ENCODE data around the gene GAS6.

The GAS6 gene

GRCh38 chr13:113817860-113818691, 45.8 kb downstream of the GAS6 start:
- FAIRE-seq, result no peak

- FAIRE-seq, result no peak
These were observed 46.7 kb downstream of the GAS6 start for GRCh38 chr13:113816946-113817859.

GRCh38 chr13:113816254-113816929, 47.5 kb downstream of the GAS6 start:
- no peak for FAIRE-seq

DNA sequence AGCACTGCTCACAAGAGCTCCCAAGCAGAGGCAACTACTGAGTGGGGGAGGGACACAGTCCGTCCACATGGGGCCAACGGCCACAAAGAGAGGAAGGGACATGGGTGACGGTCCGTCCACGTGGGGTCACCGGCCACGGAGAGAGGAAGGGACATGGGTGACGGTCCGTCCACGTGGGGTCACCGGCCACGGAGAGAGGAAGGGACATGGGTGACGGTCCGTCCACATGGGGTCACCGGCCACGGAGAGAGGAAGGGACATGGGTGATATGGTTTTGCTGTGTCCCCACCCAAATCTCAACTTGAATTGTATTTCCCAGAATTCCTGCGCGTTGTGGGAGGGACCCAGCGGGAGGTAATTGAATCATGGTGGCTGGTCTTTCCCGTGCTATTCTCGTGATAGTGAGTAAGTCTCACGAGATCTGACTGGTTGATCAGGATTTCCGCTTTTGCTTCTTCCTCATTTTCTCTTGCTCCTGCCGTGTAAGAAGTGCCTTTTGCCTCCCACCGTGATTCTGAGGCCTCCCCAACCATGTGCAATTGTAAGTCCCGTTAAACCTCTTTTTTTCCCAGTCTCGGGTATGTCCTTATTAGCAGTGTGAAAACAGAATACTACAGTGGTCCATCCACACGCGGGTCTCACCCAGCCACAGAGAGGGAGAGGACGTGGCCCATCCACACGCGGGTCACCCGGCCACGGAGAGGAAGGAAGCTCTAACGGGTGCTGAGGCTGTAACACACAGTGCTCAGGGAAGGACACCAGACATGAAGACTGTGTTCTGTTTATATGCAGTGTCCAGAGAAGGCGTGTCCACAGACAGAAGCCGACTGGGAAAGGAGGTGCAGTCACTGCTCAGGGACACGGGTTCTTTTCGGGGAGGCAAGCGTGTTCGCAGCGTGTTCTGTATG, 48.5 kb downstream of the GAS6 start:
- no peak for FAIRE-seq

DNA sequence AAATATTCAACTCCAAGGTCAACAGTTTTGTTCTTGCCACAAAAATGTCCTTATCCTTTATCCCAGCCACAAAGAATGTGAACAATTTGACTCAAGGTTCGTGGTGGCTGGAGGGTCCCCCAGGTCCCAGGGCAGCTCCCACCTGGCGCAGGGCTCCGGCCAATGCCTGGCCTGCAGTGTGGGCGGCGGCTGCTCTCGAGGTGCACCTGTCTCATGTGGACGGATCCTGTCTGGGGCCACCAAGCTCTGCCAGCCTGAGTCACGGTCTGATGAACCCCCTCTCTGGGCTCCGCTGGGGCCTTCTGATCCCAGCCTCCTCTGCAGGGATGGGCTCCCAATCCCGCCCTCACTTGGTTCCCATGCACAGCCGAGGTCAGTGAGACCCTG, 49.4 kb downstream of the GAS6 start:
- FAIRE-seq, result no peak

- no peak for FAIRE-seq
These were observed 50.0 kb downstream of the GAS6 start for GRCh38 chr13:113813749-113814434.

GRCh38 chr13:113813070-113813748, 50.7 kb downstream of the GAS6 start:
- no peak for FAIRE-seq

DNA sequence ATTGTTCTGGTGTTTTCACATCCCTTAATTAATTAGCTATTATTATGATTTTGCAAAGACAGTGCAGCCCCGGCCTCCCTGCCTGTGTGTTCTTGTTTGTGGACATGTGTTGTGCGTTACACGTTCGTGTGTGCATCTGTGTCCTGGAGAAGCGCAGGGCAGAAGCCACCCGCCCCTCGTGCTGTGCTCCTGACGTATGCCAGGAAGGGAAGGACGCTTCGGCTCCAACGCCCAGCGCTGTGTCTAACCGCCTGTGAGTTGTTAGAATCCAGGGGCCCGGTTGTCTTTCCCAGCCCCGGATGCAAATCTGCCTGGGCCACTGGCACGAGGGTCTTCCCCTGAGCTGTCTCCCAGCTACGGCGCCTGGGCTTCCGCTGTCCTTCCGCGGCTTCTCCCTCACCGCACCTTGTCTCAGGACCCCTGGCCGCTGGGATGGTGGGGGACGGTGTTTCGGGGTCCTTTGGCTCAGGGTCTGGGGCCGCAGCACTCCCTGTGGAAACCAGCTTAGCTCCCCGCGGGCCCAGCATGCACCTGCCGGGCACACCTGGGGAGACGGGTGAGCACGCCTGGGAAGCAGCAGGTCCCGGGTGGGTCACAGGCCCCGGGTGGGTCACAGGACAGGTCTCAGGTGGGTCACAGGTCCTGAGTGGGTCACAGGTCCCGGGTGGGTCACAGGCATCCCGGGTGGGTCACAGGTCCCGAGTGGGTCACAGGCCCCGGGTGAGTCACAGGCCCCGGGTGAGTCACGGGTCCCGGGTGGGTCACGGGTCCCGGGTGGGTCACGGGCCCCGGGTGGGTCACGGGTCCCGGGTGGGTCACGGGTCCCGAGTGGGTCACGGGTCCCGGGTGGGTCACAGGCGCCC, 51.5 kb downstream of the GAS6 start:
- no peak for FAIRE-seq

GRCh38 chr13:113811081-113811928, 52.6 kb downstream of the GAS6 start:
- no peak for FAIRE-seq

DNA sequence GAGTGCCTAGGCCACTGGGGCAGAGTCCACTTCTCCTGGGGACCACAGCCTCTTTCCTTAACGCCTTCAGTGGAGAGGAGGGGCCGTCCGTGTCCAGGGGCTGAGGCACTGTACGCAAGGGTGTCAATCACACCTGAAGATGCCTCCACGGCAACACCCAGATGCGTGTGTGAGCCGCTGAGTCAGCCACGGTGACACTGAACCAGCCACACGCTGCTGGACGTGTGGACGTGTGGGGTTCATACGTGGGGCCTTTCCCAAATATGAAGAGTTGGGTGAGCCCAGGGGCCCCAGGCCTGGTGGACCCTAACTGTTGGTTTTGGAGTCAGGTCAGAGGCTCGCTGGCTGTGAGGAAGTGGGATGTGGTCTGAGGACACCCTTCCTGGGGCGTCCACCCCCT, 53.2 kb downstream of the GAS6 start:
- no peak for FAIRE-seq

GRCh38 chr13:113809934-113810333, 53.9 kb downstream of the GAS6 start:
- FAIRE-seq, result no peak

DNA sequence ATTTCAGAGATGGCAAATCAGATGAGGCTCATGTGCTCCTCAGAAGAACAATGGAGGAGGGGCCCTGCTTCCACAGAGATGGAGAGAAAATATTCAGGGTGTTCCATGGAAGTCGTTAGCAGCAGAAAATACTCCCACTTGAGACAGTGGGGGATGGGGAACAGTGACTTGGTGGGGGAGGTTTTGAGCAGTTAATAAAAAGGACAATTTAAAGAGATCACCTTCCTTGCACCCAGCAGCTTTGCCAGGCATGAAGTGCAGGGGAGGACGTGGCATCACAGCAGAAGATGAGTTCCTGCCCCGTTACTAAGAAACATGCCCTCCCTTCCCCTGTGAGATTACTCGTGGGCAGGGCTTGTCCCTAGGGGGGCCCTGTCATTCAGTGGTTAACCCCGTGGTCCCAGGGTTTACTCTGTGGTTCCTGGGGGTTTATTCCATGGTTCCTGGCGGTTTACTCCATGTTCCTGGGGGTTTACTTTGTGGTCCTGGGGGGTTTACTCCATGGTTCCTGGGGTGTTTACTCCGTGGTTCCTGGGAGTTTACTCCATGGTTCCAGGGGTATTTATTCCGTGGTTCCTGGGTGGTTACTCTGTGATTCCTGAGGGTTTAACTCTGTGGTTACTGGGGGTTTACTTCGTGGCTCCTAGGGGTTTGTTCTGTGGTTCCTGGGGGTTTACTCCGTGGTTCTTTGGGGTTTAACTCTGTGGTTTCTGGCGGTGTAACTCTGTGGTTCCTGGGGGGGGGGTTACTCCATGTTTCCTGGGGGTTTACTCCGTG, 55.6 kb downstream of the GAS6 start:
- no peak for FAIRE-seq

DNA sequence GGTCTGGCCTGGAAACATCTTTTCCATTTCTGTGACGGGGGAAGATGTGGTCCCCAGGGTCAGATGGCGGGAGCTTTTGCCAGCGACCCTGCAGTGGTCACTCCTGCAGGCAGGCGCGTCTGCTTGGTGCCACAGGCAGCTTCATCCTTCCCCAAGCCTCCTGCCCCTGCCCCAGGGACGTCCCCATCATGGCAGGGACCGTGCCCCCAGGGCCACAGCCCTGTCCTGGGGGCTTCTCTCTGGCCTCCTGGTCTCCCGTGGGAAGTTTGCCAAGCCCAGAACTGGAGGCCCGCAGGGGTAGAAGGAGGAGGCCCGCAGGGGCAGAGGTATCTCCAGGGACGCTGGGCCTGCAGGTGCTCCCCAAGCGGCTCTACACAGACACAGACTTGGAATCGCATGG, 57.4 kb downstream of the GAS6 start:
- no peak for FAIRE-seq

DNA sequence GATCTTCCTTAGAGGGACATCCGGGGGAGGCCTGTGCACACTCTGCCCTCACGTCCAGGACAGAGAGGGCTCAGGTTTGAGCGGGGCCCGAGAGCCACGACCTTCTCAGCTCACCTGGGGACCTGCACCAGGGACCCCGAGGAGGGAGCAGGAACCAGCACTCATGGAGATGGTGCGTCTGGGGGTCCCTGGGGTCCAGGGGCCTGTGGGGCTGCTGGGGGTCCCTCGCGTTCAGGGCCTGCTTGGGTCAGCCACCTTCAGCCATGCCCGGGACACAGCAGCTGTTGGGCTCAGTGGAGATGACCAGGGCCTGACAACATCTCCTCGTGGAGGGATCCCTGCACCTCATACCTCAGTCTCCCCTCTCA, 57.8 kb downstream of the GAS6 start:
- FAIRE-seq, result no peak

- no peak for FAIRE-seq
These were observed 58.3 kb downstream of the GAS6 start for GRCh38 chr13:113805431-113806103.

GRCh38 chr13:113804703-113805430, 59.0 kb downstream of the GAS6 start:
- FAIRE-seq, result no peak

Measured in TTC549 (cell line).